Hair follicular keratinocyte (primary cell): ENCODE data around the gene EHD3. TPM values are rescaled to one million over a fixed set of nuclear protein-coding genes. Genes with fewer than 3 reads are reported as not detected.

ENCODE experiments used
- total RNA-seq: library from RNA; depleted of rRNA; stranded (reverse); fragments of >200 nt; gene quantifications from 2 replicates; pipeline ENCODE4 v1.2.3, GENCODE V29; 2015

EHD3 gene
- 4.1 and 4.7 TPM in 2 replicates for total RNA-seq

DNA sequence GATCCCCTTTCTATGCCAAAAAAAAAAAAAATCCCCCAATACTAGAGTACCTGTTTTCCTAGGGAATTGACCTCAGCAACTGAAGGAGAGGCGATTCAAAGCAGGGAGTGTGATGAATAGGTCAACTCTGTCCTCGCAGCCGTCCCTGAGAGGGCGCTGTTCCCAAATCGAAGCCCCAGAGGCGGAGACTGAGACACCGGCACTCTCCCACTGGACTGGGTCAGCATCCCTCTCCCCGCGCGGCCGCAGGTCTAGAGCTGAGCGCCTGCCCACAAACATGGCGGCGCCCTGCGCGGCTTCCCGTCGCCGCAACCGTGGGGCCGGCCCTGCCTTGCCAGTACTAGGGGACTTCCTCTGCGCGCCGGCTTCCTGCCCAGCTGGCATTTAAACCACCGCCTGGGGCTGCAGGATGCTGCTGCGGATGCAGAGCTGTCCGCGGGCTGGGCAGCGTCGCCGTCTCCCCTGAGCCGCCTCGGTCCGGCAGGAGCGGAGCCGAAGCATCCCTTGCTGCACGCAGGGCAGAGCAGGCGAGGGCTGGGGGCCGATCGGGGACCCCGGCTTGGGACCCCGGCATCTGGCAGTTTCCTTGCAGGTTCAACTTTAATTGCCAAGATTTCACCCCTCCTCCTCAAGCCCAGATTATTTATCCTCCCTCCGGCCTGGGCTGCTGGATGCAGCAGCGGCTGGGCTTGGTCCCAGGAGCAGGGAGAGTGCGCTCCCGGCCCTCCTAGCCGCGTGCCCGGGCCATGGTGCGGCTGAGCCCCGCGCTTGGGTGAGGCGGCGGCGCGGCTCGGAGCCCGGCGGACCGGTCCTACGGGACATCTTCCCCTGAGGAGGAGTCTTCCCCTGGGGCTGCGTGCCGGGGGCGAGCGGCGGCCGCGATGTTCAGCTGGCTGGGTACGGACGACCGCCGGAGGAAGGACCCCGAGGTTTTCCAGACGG lies at the start of gene EHD3:
EHD3 (plus strand) TSS at position 412 of the 942 bp plus-strand sequence; CDS start at position 882, 470 bp downstream.

DNA sequence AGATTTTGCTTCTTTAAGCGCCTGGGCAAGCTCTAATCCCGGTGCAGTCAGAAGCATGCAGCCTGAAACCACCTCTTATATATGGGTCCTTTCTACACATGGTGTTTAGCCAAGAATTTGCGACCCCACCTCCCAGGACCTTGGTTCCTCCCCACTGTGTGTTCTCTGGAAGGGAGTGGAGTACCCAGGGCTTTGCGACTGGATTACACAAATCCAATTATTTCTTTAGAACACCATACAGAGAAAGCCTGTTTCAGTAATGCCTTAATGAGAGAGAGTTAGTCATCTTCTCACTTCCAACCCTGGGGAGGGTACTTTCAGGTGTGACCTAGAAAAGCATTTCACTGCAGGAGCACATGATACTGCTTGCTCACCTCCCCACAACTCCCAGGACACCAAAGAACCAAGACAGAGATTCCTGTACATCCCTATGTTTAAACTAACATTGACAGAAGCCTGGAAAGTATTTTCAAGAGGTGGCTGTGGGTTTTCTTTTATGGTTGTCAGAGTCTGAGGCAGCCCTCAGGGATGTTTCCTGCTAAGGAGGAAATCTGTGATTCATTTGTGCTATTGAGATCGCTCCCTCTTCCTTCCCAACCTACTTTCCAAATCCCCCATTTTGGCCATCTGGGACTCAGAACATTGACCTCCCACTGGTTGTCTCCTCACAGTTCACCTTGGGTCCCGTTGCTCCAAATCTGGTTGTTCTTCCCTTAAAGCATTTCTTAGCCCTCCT lies 16.3 kb upstream of the EHD3 start, which contains the start of gene CAPN14:
CAPN14 (minus strand) TSS at position 51 of the 736 bp plus-strand sequence. CDS start 12,068 bp downstream, outside the sequence.

Other genes starting within 250 kb of the EHD3 start
- gene GALNT14, start 95.7 kb upstream of the EHD3 start, total RNA-seq: 33.7 and 34.3 TPM in 2 replicates
- gene CAPN14, start 16.6 kb upstream of the EHD3 start, total RNA-seq: 0.30 and 0.47 TPM in 2 replicates
- gene XDH, start 180.6 kb downstream of the EHD3 start, total RNA-seq: 33.5 and 87.8 TPM in 2 replicates